HG02623 (cell line): ENCODE results near the gene STXBP4.

Experiments
- ATAC-seq: cut with Tn5 transposase; IDR thresholded peaks from one replicate; pipeline ENCODE4 v1.9.1; 2021; ENCODE audit warnings: moderate library complexity; ENCODE audit not compliant: unreplicated experiment

The STXBP4 gene

GRCh38 chr17:54969658-54970572 is 1.4 kb downstream of the STXBP4 start:
- ATAC-seq: no peak

- no peak for ATAC-seq
These were observed 2.6 kb downstream of the STXBP4 start for GRCh38 chr17:54971147-54971546.

- no peak for ATAC-seq
These were observed 3.3 kb downstream of the STXBP4 start for GRCh38 chr17:54971901-54972300.

GRCh38 chr17:54972406-54973138 is 4.0 kb downstream of the STXBP4 start:
- ATAC-seq: no peak

GRCh38 chr17:54974759-54975158 is 6.2 kb downstream of the STXBP4 start:
- no peak for ATAC-seq

- ATAC-seq: no peak
These were observed 7.8 kb downstream of the STXBP4 start for GRCh38 chr17:54976316-54976715.

- ATAC-seq: no peak
These were observed 9.2 kb downstream of the STXBP4 start for GRCh38 chr17:54977744-54978143.

GRCh38 chr17:54979657-54980056 is 11.1 kb downstream of the STXBP4 start:
- no peak for ATAC-seq

GRCh38 chr17:54980375-54980774 is 11.8 kb downstream of the STXBP4 start:
- ATAC-seq: no peak

GRCh38 chr17:54982399-54982798 is 13.8 kb downstream of the STXBP4 start:
- ATAC-seq: no peak

- no peak for ATAC-seq
These were observed 14.7 kb downstream of the STXBP4 start for GRCh38 chr17:54983260-54983659.

- no peak for ATAC-seq
These were observed 16.9 kb downstream of the STXBP4 start for GRCh38 chr17:54985476-54985875.

GRCh38 chr17:54990118-54990517 is 21.6 kb downstream of the STXBP4 start:
- no peak for ATAC-seq

GRCh38 chr17:54991567-54991966 is 23.0 kb downstream of the STXBP4 start:
- no peak for ATAC-seq

GRCh38 chr17:54992797-54993639 is 24.5 kb downstream of the STXBP4 start:
- no peak for ATAC-seq

- ATAC-seq: no peak
These were observed 27.9 kb downstream of the STXBP4 start for GRCh38 chr17:54996441-54996840.

GRCh38 chr17:55002458-55002857 is 33.9 kb downstream of the STXBP4 start:
- no peak for ATAC-seq

GRCh38 chr17:55004484-55004883 is 35.9 kb downstream of the STXBP4 start:
- ATAC-seq: no peak

GRCh38 chr17:55005520-55005919 is 37.0 kb downstream of the STXBP4 start:
- no peak for ATAC-seq

- ATAC-seq: no peak
These were observed 55.1 kb downstream of the STXBP4 start for GRCh38 chr17:55023626-55024025.

GRCh38 chr17:55037828-55038227 is 69.3 kb downstream of the STXBP4 start:
- ATAC-seq: peak; percentile 100
